Germinal center (tissue), 1 donor: Measurements from ENCODE around the gene GRIK4.
"Not testable (repeated sequence)": the region's sequence is repeated elsewhere in the genome, so short reads cannot be mapped to it uniquely, and the experiment has no call there.

Experiments
- DNase-seq: peaks from one replicate; pipeline ENCODE4 v3.0.0; 2012; ENCODE audit warnings: mixed read lengths, low spot score

The GRIK4 gene

GRCh38 chr11:120577041-120577440 lies 65.5 kb downstream of the GRIK4 start:
- DNase-seq: no peak

GRCh38 chr11:120577624-120578363 lies 66.2 kb downstream of the GRIK4 start:
- no peak for DNase-seq

GRCh38 chr11:120578596-120579154 lies 67.1 kb downstream of the GRIK4 start:
- no peak for DNase-seq

GRCh38 chr11:120579611-120580031 lies 68.1 kb downstream of the GRIK4 start:
- no peak for DNase-seq

- no peak for DNase-seq
These were observed 69.8 kb downstream of the GRIK4 start for GRCh38 chr11:120581313-120581712.

- DNase-seq: not testable (repeated sequence)
These were observed 71.0 kb downstream of the GRIK4 start for GRCh38 chr11:120582535-120582934.

GRCh38 chr11:120586072-120586471 lies 74.5 kb downstream of the GRIK4 start:
- DNase-seq: no peak

GRCh38 chr11:120586728-120587127 lies 75.2 kb downstream of the GRIK4 start:
- DNase-seq: no peak

GRCh38 chr11:120587299-120587698 lies 75.8 kb downstream of the GRIK4 start:
- DNase-seq: no peak

- DNase-seq: no peak
These were observed 77.8 kb downstream of the GRIK4 start for GRCh38 chr11:120589376-120589775.

- no peak for DNase-seq
These were observed 78.9 kb downstream of the GRIK4 start for GRCh38 chr11:120590472-120590871.

GRCh38 chr11:120594746-120595145 lies 83.2 kb downstream of the GRIK4 start:
- no peak for DNase-seq

- no peak for DNase-seq
These were observed 84.0 kb downstream of the GRIK4 start for GRCh38 chr11:120595557-120595956.

- DNase-seq: no peak
These were observed 86.0 kb downstream of the GRIK4 start for GRCh38 chr11:120597250-120598215.

- DNase-seq: no peak
These were observed 87.1 kb downstream of the GRIK4 start for GRCh38 chr11:120598517-120599257.

GRCh38 chr11:120599816-120600420 lies 88.4 kb downstream of the GRIK4 start:
- no peak for DNase-seq

GRCh38 chr11:120601536-120601935 lies 90.0 kb downstream of the GRIK4 start:
- DNase-seq: no peak

GRCh38 chr11:120603071-120603470 lies 91.5 kb downstream of the GRIK4 start:
- no peak for DNase-seq

GRCh38 chr11:120605469-120605868 lies 93.9 kb downstream of the GRIK4 start:
- DNase-seq: no peak

- DNase-seq: no peak
These were observed 94.9 kb downstream of the GRIK4 start for GRCh38 chr11:120606211-120607010.

GRCh38 chr11:120608061-120608460 lies 96.5 kb downstream of the GRIK4 start:
- no peak for DNase-seq
